A673 (cell line): ENCODE measurements around the gene NKPD1. TPM values are rescaled to one million over a fixed set of nuclear protein-coding genes. Genes with fewer than 3 reads are reported as not detected.

Experiments
- BruUV-seq: library from RNA; stranded (reverse); fragments of 400-500 nt; replicated peaks from 2 replicates; lab custom pipeline; 2021; lab: Mats Ljungman, UMichigan
- CTCF ChIA-PET: fragments of 300-600 bp; sonication (Branson Sonifier 250); formaldehyde crosslinking; loops from one replicate; lab custom pipeline; 2022; ENCODE audit warnings: antibody characterized with exemption; lab: Charles Lee
- POLR2A ChIA-PET: fragments of 300-600 bp; sonication (Branson Sonifier 250); formaldehyde crosslinking; loops from one replicate; lab custom pipeline; 2022; ENCODE audit warnings: antibody characterized with exemption; ENCODE audit not compliant: low non-redundant PET; lab: Charles Lee
- DNase-seq: peaks from one replicate; pipeline ENCODE4 v3.0.0-alpha.2; 2015; ENCODE audit warnings: low spot score
- H3K27ac ChIP-seq: fragments of 200-600 bp; sonication (generic); 2 replicates; pipeline ENCODE4 v1.5.1; 2016; ENCODE audit warnings: mixed run types, low read depth, mild to moderate bottlenecking, mixed read lengths, antibody characterized with exemption, low read length; ENCODE audit not compliant: poor library complexity, severe bottlenecking
- H3K27me3 ChIP-seq: fragments of 200-600 bp; sonication (generic); replicated peaks from 2 replicates; pipeline ENCODE4 v1.6.1; 2017; ENCODE audit warnings: mixed run types, low read depth, mild to moderate bottlenecking, mixed read lengths, antibody characterized with exemption, low read length; ENCODE audit not compliant: insufficient read depth, poor library complexity
- H3K36me3 ChIP-seq: fragments of 200-600 bp; sonication (generic); 2 replicates; pipeline ENCODE4 v1.6.1; 2016; ENCODE audit warnings: mixed run types, mild to moderate bottlenecking, mixed read lengths, antibody characterized with exemption, low read length; ENCODE audit not compliant: insufficient read depth, poor library complexity, severe bottlenecking
- H3K4me1 ChIP-seq: fragments of 200-600 bp; sonication (generic); 2 replicates; pipeline ENCODE4 v1.6.1; 2017; ENCODE audit warnings: mixed run types, mild to moderate bottlenecking, mixed read lengths, antibody characterized with exemption, low read length; ENCODE audit not compliant: insufficient read depth, poor library complexity, severe bottlenecking
- H3K4me3 ChIP-seq: fragments of 200-600 bp; sonication (generic); 2 replicates; pipeline ENCODE4 v1.5.1; 2016; ENCODE audit warnings: low read depth, mixed run types, mild to moderate bottlenecking, mixed read lengths, low read length; ENCODE audit not compliant: poor library complexity, severe bottlenecking
- H3K9me3 ChIP-seq: fragments of 200-600 bp; sonication (generic); 2 replicates; pipeline ENCODE4 v1.6.1; 2016; ENCODE audit warnings: mixed run types, low read depth, mild to moderate bottlenecking, mixed read lengths, antibody characterized with exemption, low read length; ENCODE audit not compliant: poor library complexity, severe bottlenecking
- EZH2 ChIP-seq: fragments of 200-600 bp; sonication (generic); IDR thresholded peaks from 2 replicates; pipeline ENCODE4 v1.6.1; 2017; ENCODE audit warnings: borderline replicate concordance, low read depth, mild to moderate bottlenecking, mixed read lengths, antibody characterized with exemption, low read length; ENCODE audit not compliant: poor library complexity, severe bottlenecking
- intact Hi-C: fragments of 100-400 bp; cut with micrococcal nuclease; formaldehyde crosslinking; loops from one replicate; pipeline ENCODE4 v1.10.0; 2022; ENCODE audit not compliant: unreplicated experiment
- total RNA-seq: library from RNA; stranded (reverse); gene quantifications from 2 replicates; pipeline ENCODE4 v1.2.3, GENCODE V29; 2021
- TF ChIP-seq, protein P1 (sequence below): fragments of 300-800, 200-600 bp; sonication (generic); conservative IDR thresholded peaks from 2 replicates; pipeline ENCODE4 v1.5.1; 2017; ENCODE audit warnings: low read depth, mild to moderate bottlenecking, antibody characterized with exemption, low read length, moderate library complexity, mixed read lengths

Gene NKPD1
- total RNA-seq, 1 experiment from 2014 or later = 0.30 TPM

GRCh38 chr19:45141203-45141900 lies 19.4 kb downstream of the NKPD1 start:
- POLR2A ChIA-PET = no interaction called here
- DNase-seq = no peak

DNA sequence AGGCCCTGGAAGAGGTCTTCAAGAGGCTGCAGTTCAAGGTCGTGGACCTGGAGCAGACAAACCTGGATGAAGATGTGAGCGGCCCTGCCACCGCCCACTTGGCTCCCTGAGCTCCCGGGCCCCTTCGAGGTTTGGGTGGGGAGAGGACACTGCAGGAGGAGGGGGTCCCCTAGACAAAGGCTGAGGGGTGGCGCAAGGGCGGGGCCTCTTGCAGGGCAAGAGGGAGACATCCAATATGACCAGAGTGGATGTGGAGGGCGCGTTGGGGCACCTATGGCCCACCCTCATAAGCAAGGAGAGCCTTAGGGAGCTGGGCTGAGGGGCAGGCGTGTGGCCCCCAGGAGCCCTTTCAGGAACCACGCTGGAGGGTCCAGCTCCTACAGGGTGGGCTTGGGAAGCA lies 20.2 kb downstream of the NKPD1 start:
- intact Hi-C loops = no loop called here
- Histone ChIP-seq H3K4me3 (no peak overlapping the region), H3K36me3 (peaks cover 13% of the 10 kb centered on the region), H3K27ac (no peak overlapping the region), H3K27me3 (no peaks in the 10 kb centered on the region), H3K9me3 (no peaks in the 10 kb centered on the region), H3K4me1 (no peaks in the 10 kb centered on the region)
- no TSS peak for BruUV-seq
- no peak for DNase-seq
- POLR2A ChIA-PET = no interaction called here
- TF ChIP-seq, protein P1, sequence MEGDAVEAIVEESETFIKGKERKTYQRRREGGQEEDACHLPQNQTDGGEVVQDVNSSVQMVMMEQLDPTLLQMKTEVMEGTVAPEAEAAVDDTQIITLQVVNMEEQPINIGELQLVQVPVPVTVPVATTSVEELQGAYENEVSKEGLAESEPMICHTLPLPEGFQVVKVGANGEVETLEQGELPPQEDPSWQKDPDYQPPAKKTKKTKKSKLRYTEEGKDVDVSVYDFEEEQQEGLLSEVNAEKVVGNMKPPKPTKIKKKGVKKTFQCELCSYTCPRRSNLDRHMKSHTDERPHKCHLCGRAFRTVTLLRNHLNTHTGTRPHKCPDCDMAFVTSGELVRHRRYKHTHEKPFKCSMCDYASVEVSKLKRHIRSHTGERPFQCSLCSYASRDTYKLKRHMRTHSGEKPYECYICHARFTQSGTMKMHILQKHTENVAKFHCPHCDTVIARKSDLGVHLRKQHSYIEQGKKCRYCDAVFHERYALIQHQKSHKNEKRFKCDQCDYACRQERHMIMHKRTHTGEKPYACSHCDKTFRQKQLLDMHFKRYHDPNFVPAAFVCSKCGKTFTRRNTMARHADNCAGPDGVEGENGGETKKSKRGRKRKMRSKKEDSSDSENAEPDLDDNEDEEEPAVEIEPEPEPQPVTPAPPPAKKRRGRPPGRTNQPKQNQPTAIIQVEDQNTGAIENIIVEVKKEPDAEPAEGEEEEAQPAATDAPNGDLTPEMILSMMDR = no peak
- no peak for TF ChIP-seq EZH2
- CTCF ChIA-PET = no interaction called here

More at GRCh38 chr19:45141203-45141900, 19.4 kb downstream of the NKPD1 start:
- intact Hi-C loops = no loop called here
- Histone ChIP-seq H3K4me1 (no peaks in the 10 kb centered on the region), H3K9me3 (no peaks in the 10 kb centered on the region), H3K36me3 (peaks cover 13% of the 10 kb centered on the region), H3K27me3 (no peaks in the 10 kb centered on the region), H3K27ac (no peak overlapping the region), H3K4me3 (no peak overlapping the region)
- TF ChIP-seq EZH2 = no peak
- TF ChIP-seq, protein P1 = no peak
- no TSS peak for BruUV-seq
- CTCF ChIA-PET = no interaction called here

- no peaks in the 10 kb centered on the region for H3K4me1 ChIP-seq
- no peak overlapping the region for H3K4me3 ChIP-seq
- ChIA-PET CTCF (no interaction called here), POLR2A (no interaction called here)
- peaks cover 10% of the 10 kb centered on the region for H3K36me3 ChIP-seq
- BruUV-seq = no TSS peak
- no peak for TF ChIP-seq EZH2
- TF ChIP-seq, protein P1 = no peak
- intact Hi-C loops = no loop called here
- DNase-seq = no peak
- H3K27me3 ChIP-seq = no peaks in the 10 kb centered on the region
- H3K9me3 ChIP-seq = no peaks in the 10 kb centered on the region
- no peak overlapping the region for H3K27ac ChIP-seq
These were observed 20.7 kb downstream of the NKPD1 start for GRCh38 chr19:45140144-45140503.
